ENCODE data around the gene ASPN.

DNA sequence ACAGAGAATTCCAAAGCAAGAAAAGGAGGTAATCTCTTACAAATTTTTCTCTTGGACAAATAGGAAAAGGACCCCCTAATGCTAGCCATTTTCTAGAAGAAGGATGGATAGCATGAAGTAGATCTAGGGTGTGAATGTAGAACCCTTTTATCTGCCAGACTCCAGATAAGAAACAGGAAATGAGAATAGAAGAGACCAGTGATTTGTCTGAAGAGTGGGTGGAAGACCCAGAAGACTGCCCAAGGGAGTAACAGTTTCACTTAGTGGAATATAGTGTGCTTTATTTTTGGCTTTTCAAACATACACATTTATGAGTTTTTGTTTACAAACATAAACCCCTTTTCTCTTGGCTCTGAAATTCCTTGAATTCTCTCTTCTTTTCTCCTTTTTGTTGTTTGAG lies 28.4 kb upstream of the ASPN start:
- TF ChIP-seq, protein P1, sequence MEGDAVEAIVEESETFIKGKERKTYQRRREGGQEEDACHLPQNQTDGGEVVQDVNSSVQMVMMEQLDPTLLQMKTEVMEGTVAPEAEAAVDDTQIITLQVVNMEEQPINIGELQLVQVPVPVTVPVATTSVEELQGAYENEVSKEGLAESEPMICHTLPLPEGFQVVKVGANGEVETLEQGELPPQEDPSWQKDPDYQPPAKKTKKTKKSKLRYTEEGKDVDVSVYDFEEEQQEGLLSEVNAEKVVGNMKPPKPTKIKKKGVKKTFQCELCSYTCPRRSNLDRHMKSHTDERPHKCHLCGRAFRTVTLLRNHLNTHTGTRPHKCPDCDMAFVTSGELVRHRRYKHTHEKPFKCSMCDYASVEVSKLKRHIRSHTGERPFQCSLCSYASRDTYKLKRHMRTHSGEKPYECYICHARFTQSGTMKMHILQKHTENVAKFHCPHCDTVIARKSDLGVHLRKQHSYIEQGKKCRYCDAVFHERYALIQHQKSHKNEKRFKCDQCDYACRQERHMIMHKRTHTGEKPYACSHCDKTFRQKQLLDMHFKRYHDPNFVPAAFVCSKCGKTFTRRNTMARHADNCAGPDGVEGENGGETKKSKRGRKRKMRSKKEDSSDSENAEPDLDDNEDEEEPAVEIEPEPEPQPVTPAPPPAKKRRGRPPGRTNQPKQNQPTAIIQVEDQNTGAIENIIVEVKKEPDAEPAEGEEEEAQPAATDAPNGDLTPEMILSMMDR (IDR thresholded peaks at IDR 0.05 in 2 of 3, conservative IDR thresholded peaks at IDR 0.05 in 1 of 3; ENCODE audit: control insufficient read depth in 2 of 3, extremely low read depth in 1 of 3, insufficient read depth in 1 of 3, low read depth in 3 of 3, low read length in 3 of 3) = no peak
- no peak for TF ChIP-seq POLR2AphosphoS5 (IDR thresholded peaks at IDR 0.05; ENCODE audit: low read length)
- TF ChIP-seq, protein P2, sequence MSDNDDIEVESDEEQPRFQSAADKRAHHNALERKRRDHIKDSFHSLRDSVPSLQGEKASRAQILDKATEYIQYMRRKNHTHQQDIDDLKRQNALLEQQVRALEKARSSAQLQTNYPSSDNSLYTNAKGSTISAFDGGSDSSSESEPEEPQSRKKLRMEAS (IDR thresholded peaks at IDR 0.05; ENCODE audit: low read depth, low read length) = no peak
- no peak for TF ChIP-seq IRF4 (IDR thresholded peaks at IDR 0.05; ENCODE audit: low read depth, low read length)
- no peak for TF ChIP-seq KDM1A (IDR thresholded peaks at IDR 0.05; ENCODE audit: borderline replicate concordance)
- no peak for TF ChIP-seq HDAC6 (IDR thresholded peaks at IDR 0.05; ENCODE audit: unreplicated experiment)
- no peak for TF ChIP-seq EGR1 (IDR thresholded peaks at IDR 0.05; ENCODE audit: borderline replicate concordance in 1 of 2, low read depth in 2 of 2, low read length in 2 of 2)
- no peak for TF ChIP-seq WRNIP1 (IDR thresholded peaks at IDR 0.05; ENCODE audit: borderline replicate concordance, low read depth, low read length)
- TF ChIP-seq, protein P3, sequence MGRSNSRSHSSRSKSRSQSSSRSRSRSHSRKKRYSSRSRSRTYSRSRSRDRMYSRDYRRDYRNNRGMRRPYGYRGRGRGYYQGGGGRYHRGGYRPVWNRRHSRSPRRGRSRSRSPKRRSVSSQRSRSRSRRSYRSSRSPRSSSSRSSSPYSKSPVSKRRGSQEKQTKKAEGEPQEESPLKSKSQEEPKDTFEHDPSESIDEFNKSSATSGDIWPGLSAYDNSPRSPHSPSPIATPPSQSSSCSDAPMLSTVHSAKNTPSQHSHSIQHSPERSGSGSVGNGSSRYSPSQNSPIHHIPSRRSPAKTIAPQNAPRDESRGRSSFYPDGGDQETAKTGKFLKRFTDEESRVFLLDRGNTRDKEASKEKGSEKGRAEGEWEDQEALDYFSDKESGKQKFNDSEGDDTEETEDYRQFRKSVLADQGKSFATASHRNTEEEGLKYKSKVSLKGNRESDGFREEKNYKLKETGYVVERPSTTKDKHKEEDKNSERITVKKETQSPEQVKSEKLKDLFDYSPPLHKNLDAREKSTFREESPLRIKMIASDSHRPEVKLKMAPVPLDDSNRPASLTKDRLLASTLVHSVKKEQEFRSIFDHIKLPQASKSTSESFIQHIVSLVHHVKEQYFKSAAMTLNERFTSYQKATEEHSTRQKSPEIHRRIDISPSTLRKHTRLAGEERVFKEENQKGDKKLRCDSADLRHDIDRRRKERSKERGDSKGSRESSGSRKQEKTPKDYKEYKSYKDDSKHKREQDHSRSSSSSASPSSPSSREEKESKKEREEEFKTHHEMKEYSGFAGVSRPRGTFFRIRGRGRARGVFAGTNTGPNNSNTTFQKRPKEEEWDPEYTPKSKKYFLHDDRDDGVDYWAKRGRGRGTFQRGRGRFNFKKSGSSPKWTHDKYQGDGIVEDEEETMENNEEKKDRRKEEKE (IDR thresholded peaks at IDR 0.05) = no peak

Data from GM12878 (cell line).